Stimulated activated CD4-positive, alpha-beta T cell treated with anti-CD3 and anti-CD28 coated beads, TNF-alpha, amount 100 ng/mL, for 24 hours (primary cell): Measurements from ENCODE around the gene UBE2B.

Experiments used
- DNase-seq, 3 experiments: peaks; one replicate each; pipeline ENCODE4 v3.0.0-alpha.2; 2020; ENCODE audit warnings: low read depth in 3 of 3

UBE2B gene

DNA sequence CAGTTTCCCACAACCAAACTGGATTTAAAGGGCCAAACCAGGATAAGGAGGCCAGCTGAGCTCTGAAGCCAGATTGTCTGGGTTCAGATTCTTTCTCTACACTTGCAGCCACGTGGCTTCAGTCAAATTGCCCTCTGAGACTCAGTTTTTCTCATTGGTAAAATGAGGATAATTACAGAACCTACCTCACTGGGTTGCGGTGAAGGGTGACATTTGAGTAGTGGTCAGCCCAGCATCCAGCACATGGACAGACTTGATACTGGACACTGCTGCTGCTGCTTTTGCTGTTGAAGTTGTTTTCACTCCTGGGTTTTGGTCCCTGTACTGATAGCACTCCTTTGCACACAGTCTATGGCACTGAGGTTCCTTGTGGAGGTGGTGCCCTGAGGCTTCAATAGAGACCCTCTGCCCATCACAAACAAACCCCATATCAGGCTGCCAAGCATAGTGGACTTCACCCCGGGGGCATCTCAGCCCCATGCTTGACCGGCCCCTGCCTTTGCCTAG, 66.0 kb downstream of the UBE2B start:
- DNase-seq = no peak

- no peak for DNase-seq
Observed at GRCh38 chr5:134437847-134438581, 66.6 kb downstream of the UBE2B start.

DNA sequence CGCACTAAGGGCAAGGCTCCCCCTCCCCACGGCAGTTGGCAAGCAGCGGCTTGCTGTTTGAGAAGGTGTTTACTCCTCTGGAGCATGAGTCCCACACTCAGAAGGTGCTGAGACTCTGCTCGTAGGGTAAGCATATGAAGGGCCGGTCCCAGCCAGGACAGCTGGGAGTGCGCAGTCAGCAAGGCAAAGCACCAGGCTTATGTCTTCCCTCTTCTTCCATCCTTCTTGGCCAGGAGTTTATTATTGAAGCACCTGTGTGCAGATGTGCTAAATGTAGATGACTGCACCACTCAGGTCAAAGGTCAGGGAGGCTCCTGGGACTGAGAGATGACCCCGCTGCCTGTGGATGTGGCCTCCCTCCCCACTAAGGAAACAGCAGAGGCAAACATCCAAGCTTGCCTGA, 67.4 kb downstream of the UBE2B start:
- no peak for DNase-seq

- no peak for DNase-seq
Observed at GRCh38 chr5:134439210-134439654, 67.9 kb downstream of the UBE2B start.

GRCh38 chr5:134440201-134440755, 68.9 kb downstream of the UBE2B start:
- no peak for DNase-seq
